Coronary artery (tissue), 2 donors: ENCODE data around the gene CALML3.
A peak's percentile ranks its signal among the peaks of the same experiment; 100 is the strongest.

Source experiments
- DNase-seq: peaks from one replicate; pipeline ENCODE4 v3.0.0-alpha.2; 2017; ENCODE audit warnings: low spot score
- H3K27ac ChIP-seq, 2 donors: fragments of 200-600 bp; sonication (generic); one replicate each; pipeline ENCODE4 v1.5.1; 2016 to 2019
- H3K4me3 ChIP-seq: fragments of 200-600 bp; sonication (generic); 2 replicates; pipeline ENCODE4 v1.5.1; 2016; ENCODE audit warnings: mild to moderate bottlenecking, moderate library complexity
- TF ChIP-seq, protein P1 (sequence below): fragments of 200-600 bp; sonication (generic); IDR thresholded peaks from one replicate; pipeline ENCODE4 v1.5.1; 2019; ENCODE audit warnings: antibody characterized with exemption

Gene CALML3

DNA sequence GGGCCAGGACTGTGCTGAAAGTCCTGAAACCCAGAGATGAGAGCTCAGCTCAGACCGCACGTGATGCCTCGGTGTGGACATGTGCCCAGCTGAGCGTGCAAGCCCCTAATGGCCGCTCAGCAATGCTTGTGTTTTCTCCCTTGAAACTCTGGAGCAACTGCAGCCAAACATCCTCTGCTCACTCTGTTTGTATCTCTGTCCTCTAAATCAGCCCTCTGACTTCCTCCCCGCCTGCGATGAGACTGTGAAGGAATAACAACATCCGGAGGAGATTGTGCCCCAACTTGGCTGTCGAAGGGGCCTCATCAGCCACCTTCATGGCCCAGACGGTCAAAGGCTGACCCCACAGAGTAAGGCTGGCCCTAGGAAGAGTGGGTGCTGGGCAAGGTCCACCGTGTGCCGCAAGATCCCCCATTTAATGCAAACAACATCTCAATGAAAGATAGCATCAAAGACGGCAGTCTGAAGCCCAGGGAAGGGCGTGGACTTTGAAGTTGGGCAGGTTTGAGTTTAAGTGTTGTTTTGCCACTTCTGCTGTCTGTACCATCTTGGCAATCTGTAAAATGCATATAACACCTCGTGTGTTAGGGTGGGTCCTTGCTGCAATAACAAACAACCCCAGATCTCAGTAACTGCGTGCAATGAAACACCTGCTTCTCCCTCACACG lies 39.9 kb downstream of the CALML3 start:
- TF ChIP-seq, protein P1, sequence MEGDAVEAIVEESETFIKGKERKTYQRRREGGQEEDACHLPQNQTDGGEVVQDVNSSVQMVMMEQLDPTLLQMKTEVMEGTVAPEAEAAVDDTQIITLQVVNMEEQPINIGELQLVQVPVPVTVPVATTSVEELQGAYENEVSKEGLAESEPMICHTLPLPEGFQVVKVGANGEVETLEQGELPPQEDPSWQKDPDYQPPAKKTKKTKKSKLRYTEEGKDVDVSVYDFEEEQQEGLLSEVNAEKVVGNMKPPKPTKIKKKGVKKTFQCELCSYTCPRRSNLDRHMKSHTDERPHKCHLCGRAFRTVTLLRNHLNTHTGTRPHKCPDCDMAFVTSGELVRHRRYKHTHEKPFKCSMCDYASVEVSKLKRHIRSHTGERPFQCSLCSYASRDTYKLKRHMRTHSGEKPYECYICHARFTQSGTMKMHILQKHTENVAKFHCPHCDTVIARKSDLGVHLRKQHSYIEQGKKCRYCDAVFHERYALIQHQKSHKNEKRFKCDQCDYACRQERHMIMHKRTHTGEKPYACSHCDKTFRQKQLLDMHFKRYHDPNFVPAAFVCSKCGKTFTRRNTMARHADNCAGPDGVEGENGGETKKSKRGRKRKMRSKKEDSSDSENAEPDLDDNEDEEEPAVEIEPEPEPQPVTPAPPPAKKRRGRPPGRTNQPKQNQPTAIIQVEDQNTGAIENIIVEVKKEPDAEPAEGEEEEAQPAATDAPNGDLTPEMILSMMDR: no peak
- peak; percentile 60 for DNase-seq

DNA sequence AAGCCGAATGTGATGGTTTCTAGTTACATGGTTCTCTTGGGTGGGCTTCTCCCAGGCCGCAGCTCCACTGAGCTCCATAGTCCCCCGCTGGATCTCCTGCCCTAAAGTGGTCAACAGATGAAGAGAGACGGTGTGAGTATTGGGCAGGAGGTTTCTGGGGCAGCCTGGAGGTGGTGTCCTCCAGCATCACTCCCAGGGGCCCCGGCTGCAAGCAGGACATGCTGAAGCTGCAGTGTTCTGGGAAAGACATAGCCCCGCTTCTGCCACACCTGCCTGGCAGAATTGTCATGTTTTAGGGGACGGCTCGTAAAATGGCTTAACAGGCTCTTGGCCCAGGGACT lies 40.4 kb downstream of the CALML3 start:
- Histone ChIP-seq H3K4me3 (no peak overlapping the region), H3K27ac (no peak overlapping the region)
- DNase-seq: peak; percentile 56
- TF ChIP-seq, protein P1: no peak

More for the DNA sequence above, 39.9 kb downstream of the CALML3 start:
- H3K27ac ChIP-seq: no peak overlapping the region
- H3K4me3 ChIP-seq: no peak overlapping the region

DNA sequence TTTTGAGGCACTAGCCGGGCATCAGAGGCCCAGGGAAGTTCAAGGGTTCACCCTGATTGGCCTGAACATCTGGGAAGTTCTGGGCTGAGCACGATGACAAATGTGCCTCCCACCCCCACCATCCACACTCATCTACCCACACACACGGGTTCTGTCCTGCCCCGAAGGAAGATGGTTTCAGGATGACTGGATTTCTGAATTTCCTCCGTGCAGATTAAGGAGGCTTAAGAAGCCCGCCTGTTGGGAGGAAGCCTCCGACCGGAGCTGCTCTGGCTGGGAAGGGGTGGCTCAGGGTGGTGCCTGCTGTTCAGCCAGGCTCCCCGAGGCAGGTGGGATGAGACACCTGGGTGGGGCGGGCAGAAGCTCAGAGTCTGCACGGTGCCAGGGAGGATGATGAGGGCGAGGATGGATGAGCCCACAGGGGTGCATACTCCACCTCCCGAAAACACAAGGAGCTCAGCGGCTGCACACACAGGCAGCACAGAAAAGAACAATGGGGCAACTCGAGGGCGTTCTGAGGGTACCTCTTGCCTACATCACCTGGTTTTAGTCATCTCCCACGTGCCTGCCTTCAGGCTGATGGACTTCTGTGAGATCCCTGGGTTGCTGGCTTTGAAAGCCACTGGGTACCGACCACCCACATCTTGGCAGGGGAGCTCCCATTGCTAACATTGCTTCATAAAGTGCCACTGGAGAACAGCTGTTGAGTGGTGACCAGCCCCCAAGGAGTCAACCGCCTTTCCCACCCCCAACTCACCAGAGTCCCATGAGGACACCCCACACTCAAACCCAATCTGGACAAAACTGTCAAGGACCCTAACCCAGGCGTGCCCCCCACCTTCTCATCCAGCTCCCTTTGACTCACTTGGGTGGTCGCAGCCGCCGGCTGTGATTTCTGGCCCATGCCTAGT lies 41.2 kb downstream of the CALML3 start:
- Histone ChIP-seq H3K4me3 (no peak overlapping the region), H3K27ac (no peak overlapping the region)
- TF ChIP-seq, protein P1: no peak
- peak; percentile 68 for DNase-seq

DNA sequence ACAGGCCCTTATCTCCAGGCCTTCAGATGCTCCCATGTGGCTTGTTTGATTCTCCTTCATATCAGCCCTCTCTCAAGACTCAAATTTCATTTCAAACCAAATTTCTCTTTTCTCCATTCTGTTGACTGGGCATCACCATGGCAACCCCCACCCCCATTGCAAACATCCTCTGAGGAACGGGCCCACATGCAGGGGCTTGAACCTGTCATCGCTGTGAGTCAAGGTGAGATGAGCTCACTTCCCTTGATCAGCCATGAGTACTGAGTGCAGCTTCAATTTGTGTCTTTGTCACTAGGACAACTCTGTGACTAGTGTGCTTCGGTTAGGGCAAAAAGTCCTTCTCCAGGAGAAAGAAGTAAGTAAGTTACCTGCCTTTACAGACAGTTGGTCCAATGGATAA lies 41.9 kb downstream of the CALML3 start:
- TF ChIP-seq, protein P1: no peak
- DNase-seq: peak; percentile 11
- Histone ChIP-seq H3K27ac (no peak overlapping the region), H3K4me3 (no peak overlapping the region)

DNA sequence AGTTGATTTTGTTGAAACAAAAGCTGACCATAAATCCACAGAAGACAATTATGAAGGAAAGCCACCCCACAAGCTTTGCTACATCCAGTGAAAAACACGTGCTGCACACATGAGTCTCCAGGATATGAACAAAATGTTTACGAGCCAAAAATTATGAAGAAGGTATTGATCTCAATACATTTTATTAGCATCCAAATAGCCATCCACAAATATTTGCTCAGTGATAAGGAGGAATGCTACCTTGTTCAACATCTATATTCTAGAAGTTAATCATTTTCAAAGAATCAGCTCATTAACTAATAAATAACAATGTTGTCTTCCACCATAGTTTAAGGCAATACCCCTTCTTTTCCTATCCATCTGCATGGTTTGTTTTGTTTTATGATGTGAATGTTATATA lies 42.7 kb downstream of the CALML3 start:
- no peak for DNase-seq
- TF ChIP-seq, protein P1: no peak
- Histone ChIP-seq H3K27ac (no peak overlapping the region), H3K4me3 (no peak overlapping the region)

DNA sequence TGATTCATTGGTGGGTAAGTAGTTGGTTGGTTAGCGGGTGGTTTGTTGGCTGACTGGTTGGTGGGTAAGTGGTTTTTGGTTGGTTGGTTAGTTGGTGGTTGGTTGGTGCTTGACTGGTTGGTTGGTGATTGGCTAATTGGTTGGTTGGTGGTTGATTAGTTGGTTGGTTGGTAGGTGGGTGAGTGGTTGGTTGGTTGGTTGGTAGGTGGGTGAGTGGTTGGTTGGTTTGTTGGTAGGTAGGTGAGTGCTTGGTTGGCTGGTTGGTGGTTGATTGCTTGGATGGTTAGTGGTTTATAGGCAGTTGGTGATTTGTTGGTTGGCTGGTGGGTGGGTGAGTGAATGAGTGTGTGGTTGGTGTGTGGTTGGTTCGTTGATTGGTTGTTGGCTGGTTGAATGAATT lies 44.2 kb downstream of the CALML3 start:
- TF ChIP-seq, protein P1: no peak
- Histone ChIP-seq H3K27ac (no peak overlapping the region), H3K4me3 (no peak overlapping the region)
- DNase-seq: no peak
